Gastrocnemius medialis (tissue), 4 donors: ENCODE results near the gene IFNA4.
"Not testable (repeated sequence)": the region's sequence is repeated elsewhere in the genome, so short reads cannot be mapped to it uniquely, and the experiment has no call there.

Experiments
- POLR2A ChIP-seq, 2 donors: fragments of 450-650 bp; IDR thresholded peaks; one replicate each; pipeline ENCODE4 v1.6.1; 2017; ENCODE audit warnings: antibody characterized with exemption in 2 of 2, mild to moderate bottlenecking in 2 of 2, moderate library complexity in 2 of 2
- TF ChIP-seq, protein P1 (sequence below), 5 experiments: fragments of 450-650 bp in 3 of 5; fragments of 200-600 bp in 2 of 5; sonication (generic) in 2 of 5; IDR thresholded peaks in 4 of 5; conservative IDR thresholded peaks in 1 of 5; 1 replicate in 4 of 5; 2 replicates in 1 of 5; pipeline ENCODE4 v1.5.1; 2016 to 2019; ENCODE audit warnings: antibody characterized with exemption in 5 of 5, mild to moderate bottlenecking in 3 of 5, moderate library complexity in 3 of 5

DNA sequence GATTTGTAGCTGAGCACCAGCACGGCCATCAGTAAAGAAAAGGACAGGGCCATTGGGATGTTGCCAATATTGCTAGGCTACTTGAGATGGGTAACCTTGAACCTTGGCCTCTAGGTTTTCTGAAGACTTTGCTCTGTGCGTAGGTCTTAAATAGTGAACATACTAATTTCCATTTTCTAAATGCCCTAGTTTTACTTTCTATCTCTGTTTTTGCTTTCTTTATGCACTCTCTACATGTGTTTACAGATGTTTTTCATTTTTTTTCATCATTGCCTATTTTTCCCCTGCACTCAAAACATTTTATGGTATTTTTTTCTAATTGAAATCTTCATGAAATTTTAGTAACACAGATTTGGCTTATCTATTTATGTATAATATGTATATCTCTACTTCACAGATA is 20.8 kb downstream of the IFNA4 start, which contains the start of gene IFNA21:
- TF ChIP-seq, protein P1, sequence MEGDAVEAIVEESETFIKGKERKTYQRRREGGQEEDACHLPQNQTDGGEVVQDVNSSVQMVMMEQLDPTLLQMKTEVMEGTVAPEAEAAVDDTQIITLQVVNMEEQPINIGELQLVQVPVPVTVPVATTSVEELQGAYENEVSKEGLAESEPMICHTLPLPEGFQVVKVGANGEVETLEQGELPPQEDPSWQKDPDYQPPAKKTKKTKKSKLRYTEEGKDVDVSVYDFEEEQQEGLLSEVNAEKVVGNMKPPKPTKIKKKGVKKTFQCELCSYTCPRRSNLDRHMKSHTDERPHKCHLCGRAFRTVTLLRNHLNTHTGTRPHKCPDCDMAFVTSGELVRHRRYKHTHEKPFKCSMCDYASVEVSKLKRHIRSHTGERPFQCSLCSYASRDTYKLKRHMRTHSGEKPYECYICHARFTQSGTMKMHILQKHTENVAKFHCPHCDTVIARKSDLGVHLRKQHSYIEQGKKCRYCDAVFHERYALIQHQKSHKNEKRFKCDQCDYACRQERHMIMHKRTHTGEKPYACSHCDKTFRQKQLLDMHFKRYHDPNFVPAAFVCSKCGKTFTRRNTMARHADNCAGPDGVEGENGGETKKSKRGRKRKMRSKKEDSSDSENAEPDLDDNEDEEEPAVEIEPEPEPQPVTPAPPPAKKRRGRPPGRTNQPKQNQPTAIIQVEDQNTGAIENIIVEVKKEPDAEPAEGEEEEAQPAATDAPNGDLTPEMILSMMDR (IDR thresholded peaks at IDR 0.05 in 4 of 5, conservative IDR thresholded peaks at IDR 0.05 in 1 of 5), result not testable (repeated sequence)
- not testable (repeated sequence) for TF ChIP-seq POLR2A (IDR thresholded peaks at IDR 0.05)
